Measurements from ENCODE around the gene RNF144A. TPM values are rescaled to one million over a fixed set of nuclear protein-coding genes. Genes with fewer than 3 reads are reported as not detected.

RNF144A gene
- total RNA-seq, 1 donor from 2014 or later, result 9.6 TPM

DNA sequence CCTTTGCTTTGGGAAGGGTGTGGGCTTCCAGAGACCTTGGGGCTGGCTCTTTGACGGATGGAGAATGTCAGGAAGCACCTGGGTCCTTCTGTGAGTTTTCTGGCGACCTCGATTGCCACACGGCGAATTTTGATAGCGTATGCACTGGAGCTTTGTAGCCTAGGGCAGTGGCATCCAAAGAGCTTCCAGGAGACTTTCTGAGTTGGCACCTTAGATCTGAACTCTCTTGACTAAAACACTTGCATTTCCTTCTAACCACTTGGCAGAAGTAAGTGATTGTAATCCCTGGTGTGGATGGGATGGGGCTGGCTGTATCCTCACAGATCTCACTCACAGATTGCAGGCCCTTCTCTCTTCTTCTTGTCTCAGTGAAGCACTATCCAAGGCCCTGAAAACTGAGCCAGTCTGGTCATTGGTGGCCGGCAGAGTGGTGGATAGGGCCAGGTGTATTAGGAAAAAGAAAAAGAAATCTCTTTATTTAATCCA lies 7.8 kb downstream of the RNF144A start:
- TF ChIP-seq, protein P1, sequence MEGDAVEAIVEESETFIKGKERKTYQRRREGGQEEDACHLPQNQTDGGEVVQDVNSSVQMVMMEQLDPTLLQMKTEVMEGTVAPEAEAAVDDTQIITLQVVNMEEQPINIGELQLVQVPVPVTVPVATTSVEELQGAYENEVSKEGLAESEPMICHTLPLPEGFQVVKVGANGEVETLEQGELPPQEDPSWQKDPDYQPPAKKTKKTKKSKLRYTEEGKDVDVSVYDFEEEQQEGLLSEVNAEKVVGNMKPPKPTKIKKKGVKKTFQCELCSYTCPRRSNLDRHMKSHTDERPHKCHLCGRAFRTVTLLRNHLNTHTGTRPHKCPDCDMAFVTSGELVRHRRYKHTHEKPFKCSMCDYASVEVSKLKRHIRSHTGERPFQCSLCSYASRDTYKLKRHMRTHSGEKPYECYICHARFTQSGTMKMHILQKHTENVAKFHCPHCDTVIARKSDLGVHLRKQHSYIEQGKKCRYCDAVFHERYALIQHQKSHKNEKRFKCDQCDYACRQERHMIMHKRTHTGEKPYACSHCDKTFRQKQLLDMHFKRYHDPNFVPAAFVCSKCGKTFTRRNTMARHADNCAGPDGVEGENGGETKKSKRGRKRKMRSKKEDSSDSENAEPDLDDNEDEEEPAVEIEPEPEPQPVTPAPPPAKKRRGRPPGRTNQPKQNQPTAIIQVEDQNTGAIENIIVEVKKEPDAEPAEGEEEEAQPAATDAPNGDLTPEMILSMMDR (IDR thresholded peaks at IDR 0.05), result no peak
- DNase-seq (ENCODE audit: extremely low spot score, unreplicated experiment), result no peak
- peaks cover 4% of the 10 kb centered on the region for H3K36me3 Mint-ChIP-seq (ENCODE audit: unreplicated experiment)
- peaks cover 44% of the 10 kb centered on the region for H3K4me1 Mint-ChIP-seq (ENCODE audit: unreplicated experiment)
- no peaks in the 10 kb centered on the region for H3K9me3 Mint-ChIP-seq (ENCODE audit: unreplicated experiment)
- no peak overlapping the region for H3K4me3 Mint-ChIP-seq (ENCODE audit: unreplicated experiment)
- no peaks in the 10 kb centered on the region for H3K27me3 Mint-ChIP-seq (ENCODE audit: unreplicated experiment)
- no peak overlapping the region for H3K27ac Mint-ChIP-seq (ENCODE audit: unreplicated experiment)

DNA sequence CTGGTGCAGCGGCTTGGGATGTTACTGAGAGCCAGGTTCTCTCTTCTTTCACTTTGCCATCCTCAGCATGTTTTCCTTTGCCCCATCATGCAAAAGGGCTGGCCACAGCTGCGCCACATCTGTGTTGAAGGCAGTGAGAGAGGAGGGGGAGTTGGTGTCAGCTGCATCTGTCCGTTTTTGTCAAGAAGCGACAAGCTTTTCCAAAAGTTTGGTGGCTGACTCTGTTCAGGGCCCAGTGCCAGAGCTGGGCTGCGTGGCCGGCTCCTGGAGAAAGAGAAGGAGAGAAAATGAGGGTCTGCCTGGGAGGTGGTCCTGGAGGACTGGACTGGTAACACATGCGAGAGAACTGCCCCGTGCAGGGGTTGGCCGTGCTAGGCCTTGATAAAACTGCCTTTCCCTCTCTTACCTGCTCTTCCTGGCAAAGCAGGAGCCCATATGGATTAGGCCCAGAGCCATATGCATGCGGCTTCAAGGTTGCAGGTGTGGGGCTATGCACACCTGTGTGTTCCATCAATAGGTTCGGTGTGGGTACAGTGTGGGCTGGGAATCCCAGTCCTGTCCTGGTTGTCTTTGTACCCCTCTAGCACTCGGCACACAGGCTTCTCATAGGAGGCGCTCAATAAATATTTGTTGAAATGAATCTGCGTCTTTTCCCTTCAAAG lies 9.0 kb downstream of the RNF144A start:
- no peak for DNase-seq (ENCODE audit: extremely low spot score, unreplicated experiment)
- H3K27me3 Mint-ChIP-seq (ENCODE audit: unreplicated experiment), result no peaks in the 10 kb centered on the region
- H3K4me3 Mint-ChIP-seq (ENCODE audit: unreplicated experiment), result no peak overlapping the region
- H3K27ac Mint-ChIP-seq (ENCODE audit: unreplicated experiment), result no peak overlapping the region
- H3K36me3 Mint-ChIP-seq (ENCODE audit: unreplicated experiment), result peaks cover 4% of the 10 kb centered on the region
- no peaks in the 10 kb centered on the region for H3K9me3 Mint-ChIP-seq (ENCODE audit: unreplicated experiment)
- TF ChIP-seq, protein P1 (IDR thresholded peaks at IDR 0.05), result no peak
- H3K4me1 Mint-ChIP-seq (ENCODE audit: unreplicated experiment), result peaks cover 33% of the 10 kb centered on the region

DNA sequence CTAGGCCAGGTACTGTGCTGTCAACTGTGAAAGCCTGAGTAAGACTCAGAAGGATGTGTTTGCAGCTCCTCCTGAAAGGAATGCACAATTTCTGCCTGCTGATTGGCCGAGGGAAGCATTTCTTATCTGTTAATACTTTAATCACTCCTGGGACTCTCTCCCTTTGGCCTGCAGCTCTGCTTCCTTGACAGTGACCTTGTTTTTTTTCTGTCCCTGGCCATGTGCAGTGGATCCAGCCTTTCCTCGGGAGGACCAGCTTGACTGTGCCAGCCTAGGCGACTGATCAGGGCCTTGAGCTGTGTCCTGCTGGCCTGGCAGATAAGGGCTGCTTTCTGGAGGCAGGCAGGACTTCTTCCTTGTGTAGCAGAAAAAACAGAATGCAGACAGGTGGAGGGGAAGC lies 10.0 kb downstream of the RNF144A start:
- H3K9me3 Mint-ChIP-seq (ENCODE audit: unreplicated experiment), result no peaks in the 10 kb centered on the region
- TF ChIP-seq, protein P1 (IDR thresholded peaks at IDR 0.05), result no peak
- H3K27me3 Mint-ChIP-seq (ENCODE audit: unreplicated experiment), result no peaks in the 10 kb centered on the region
- peaks cover 27% of the 10 kb centered on the region for H3K4me1 Mint-ChIP-seq (ENCODE audit: unreplicated experiment)
- peaks cover 4% of the 10 kb centered on the region for H3K36me3 Mint-ChIP-seq (ENCODE audit: unreplicated experiment)
- no peak overlapping the region for H3K27ac Mint-ChIP-seq (ENCODE audit: unreplicated experiment)
- H3K4me3 Mint-ChIP-seq (ENCODE audit: unreplicated experiment), result no peak overlapping the region
- DNase-seq (ENCODE audit: extremely low spot score, unreplicated experiment), result no peak

DNA sequence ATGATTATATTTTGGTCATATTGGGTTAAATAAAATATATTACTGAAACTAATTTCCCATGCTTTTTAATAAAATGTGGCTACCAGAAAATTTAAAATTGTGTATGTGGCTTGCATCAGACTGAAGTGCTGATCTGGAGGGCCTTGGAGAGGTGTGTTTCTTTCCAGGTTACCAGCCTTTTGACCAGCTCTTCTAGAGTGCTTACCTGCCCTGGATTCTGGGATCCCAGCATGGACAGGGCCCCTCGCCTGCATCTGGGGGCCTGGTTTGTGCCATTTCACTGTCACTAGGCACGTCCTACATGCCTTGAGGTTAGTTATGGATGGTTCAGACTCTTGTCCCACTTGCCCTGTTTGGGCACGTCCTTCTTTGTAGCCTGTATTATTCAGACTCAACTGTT lies 10.5 kb downstream of the RNF144A start:
- DNase-seq (ENCODE audit: extremely low spot score, unreplicated experiment), result no peak
- Mint-ChIP-seq H3K27me3 (ENCODE audit: unreplicated experiment) (peaks cover under 1% of the 10 kb centered on the region), H3K36me3 (ENCODE audit: unreplicated experiment) (peaks cover 4% of the 10 kb centered on the region), H3K4me3 (ENCODE audit: unreplicated experiment) (no peak overlapping the region), H3K4me1 (ENCODE audit: unreplicated experiment) (peaks cover 24% of the 10 kb centered on the region), H3K9me3 (ENCODE audit: unreplicated experiment) (no peaks in the 10 kb centered on the region), H3K27ac (ENCODE audit: unreplicated experiment) (no peak overlapping the region)
- TF ChIP-seq, protein P1 (IDR thresholded peaks at IDR 0.05), result no peak

DNA sequence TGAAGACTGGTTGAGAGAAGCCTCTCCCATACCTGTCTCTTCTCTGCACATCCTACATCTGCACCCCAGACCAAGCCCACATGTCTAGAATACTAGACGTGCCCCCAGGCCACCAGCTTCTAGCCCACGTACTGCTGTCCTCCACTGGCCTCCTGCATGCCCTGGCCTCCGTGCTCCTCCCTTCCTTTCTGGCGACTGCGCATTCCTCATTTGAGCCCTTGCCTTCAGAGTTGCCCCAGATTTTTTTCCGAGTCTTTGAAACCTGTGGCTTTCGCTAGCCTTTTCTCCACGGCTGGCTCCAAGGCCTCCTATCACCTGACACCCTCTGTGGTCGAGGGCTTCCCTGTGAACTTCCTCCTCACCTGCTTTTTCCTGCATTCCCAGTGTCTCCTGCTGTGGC lies 11.2 kb downstream of the RNF144A start:
- Mint-ChIP-seq H3K27me3 (ENCODE audit: unreplicated experiment) (peaks cover 5% of the 10 kb centered on the region), H3K4me1 (ENCODE audit: unreplicated experiment) (peaks cover 27% of the 10 kb centered on the region), H3K9me3 (ENCODE audit: unreplicated experiment) (no peaks in the 10 kb centered on the region), H3K27ac (ENCODE audit: unreplicated experiment) (peak overlapping the region; percentile 45), H3K36me3 (ENCODE audit: unreplicated experiment) (peaks cover 3% of the 10 kb centered on the region), H3K4me3 (ENCODE audit: unreplicated experiment) (no peak overlapping the region)
- TF ChIP-seq, protein P1 (IDR thresholded peaks at IDR 0.05), result no peak
- DNase-seq (ENCODE audit: extremely low spot score, unreplicated experiment), result no peak

Data from osteocyte (in vitro differentiated cells).